Measurements from ENCODE around the gene MAP3K5.

- TF ChIP-seq CTCF (IDR thresholded peaks at IDR 0.05) (no peak), EP300 (IDR thresholded peaks at IDR 0.05) (no peak), POLR2A (IDR thresholded peaks at IDR 0.05; ENCODE audit: low read depth) (no peak)
Observed at GRCh38 chr6:136523196-136523595, 269.1 kb downstream of the MAP3K5 start.
